Activated CD8-positive, alpha-beta memory T cell treated with anti-CD3 and anti-CD28 coated beads for 24 hours (primary cell): Measurements from ENCODE around the gene TULP4.
"Not testable (repeated sequence)": the region's sequence is repeated elsewhere in the genome, so short reads cannot be mapped to it uniquely, and the experiment has no call there.

Source experiments
- DNase-seq: peaks from one replicate; pipeline ENCODE4 v3.0.0-alpha.2; 2020

TULP4 gene

DNA sequence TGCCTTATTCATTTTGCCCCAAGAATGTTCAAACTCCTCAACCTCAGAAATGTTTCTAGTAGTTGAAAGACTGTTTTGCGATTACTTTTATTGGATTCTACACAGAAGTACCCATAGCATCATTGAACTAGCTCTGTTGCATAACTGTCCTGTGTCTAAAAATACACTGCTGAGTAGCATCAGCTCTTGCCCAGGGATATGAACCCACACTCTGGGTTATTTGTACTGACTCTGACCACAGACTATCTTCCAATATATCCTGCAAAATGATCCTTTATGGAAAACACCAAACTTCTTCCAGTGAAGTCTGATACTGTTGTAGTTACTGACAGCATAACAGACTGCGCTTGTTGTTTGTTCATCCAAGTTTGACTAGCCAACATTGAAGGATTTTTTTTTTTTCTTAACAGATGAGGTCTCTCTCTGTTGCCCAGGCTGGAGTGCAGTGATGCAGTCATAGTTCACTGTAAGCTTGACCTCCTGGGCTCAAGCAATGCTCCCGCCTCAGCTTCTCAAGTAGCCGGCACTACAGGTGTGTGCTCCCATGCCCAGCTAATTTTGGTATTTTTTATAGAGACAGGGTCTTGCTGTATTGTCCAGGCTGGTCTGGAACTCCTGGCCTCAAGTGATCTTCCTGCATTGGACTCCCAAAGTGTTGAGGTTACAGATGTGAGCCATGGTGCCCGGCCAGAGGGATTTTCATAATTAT is 49.9 kb downstream of the TULP4 start:
- no peak for DNase-seq

DNA sequence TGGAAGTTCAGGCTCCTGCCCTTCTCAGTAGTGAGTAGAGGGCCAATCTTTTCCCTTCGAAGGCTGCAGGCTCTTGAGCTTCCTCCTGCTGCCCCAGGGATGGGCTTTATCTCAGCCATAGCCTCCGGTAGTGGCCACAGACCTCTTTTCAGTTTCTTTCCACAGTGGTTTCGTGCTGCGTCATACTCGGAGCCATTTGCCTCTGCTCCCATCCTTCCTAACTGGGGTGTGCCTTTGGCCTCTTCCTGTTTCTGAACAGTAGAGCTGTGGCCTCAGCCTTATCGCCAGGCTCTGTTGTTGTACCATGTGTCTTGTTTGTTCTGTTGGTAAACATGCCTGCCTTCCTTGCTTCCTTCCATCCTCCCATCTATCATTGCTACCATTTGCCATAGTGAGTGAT is 54.1 kb downstream of the TULP4 start:
- no peak for DNase-seq

DNA sequence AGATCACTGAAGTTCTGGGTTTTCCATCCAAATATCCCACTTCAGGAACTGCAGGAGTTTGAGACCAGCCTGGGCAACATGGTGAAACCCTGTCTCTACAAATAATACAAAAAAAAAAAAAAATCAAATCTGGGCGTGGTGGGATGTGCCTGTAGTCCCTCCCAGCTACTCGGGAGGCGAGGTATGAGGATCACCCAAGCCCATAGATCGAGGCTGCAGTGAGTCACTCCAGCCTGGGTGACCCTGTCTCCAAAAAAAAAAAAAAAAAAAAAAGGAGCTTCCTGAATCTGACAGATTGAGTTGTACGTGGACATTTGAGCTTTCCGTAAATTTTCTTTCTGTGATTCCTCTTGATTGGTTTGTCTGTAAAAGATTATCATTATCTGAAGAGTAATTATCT is 55.6 kb downstream of the TULP4 start:
- DNase-seq: no peak

DNA sequence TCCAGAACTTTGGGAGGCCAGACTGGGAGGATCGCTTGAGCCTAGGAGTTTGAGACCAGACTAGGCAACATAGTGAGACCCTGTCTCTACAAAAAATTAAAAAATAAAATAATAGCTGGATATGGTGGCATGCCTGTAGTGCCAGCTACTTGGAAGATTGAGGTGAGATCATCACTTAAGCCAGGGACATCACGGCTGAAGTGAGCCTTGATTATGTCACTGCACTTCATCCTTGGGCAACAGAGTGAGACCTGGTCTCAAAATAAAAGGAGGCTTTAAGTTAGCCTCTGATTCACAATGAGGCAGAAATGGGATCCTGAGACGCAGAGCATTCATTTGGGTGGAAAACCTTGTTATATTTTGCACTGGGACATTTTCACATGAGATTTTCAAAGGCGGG is 57.0 kb downstream of the TULP4 start:
- DNase-seq: no peak

DNA sequence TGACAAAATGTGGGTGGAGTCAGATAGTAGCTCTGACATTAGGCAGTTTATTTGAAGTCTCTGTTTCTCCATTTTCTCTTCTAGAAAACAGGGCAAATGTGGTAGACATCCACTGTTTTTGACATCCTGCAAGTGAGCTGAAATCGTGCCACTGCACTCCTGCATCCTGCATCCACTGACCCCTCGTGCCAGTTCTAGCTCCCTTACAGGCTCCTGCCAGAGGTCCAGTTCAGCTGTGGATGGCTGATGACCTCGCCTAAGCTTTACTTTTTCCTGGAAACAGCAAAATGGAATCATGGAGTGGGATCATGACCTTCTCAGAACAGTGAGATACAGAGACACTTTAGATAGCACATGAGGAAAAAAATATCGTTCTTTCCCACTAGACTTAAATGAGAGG is 58.5 kb downstream of the TULP4 start:
- no peak for DNase-seq

DNA sequence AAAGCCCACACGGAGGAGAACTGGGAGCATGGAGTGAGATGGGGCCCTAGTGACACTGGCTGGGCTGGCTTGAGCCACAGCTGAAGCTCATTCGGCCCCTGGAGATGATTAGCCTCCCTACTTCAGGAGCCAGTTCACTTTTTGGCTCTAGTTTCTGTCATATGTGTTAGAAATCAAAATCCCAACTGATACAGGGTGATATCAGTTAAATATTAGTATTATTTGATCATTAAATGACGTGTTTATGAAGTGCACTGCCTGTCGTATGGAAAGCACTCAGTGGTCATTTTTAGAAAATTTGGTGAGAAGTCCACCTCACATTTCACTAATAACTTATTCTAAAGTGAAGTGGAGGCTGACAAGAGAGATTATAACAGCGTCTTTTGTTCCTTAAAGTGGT is 59.0 kb downstream of the TULP4 start:
- DNase-seq: no peak

DNA sequence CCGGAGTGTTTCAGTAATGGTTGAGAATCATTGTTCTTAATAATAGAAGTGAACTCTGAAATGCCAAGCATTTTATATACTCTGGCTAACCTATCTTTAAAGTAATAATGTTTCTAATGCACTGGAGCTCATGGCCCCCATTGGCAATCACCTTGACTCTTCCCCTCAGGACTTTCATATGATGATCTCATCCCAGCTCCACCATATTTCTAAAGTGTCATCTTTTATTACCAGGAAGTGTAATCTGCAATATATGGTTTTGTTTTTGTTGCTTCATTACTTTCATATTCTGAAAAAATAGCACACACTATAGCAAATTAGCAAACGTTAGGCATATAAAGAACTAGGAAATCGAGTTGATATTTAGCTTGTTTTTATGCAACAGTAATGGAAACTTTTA is 60.3 kb downstream of the TULP4 start:
- DNase-seq: no peak

DNA sequence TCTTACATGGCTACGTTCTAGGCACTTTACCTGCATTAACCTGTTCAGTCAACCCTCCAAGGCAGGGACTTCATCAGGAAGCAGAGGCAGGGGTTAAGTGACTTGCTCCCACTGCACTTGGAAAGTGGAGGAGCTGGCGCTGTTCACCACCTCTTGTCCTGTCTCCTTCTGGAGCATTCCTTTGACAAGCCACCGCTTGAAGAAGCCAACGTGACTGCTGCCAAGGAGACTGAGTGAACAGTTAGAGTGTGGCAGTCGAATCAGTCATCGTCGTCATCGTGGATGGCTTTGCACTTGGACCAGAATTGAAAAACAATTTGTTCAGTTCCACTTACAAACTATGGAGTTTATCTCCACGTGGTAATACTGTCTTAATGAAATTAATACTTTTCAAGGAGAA is 60.9 kb downstream of the TULP4 start:
- DNase-seq: no peak

DNA sequence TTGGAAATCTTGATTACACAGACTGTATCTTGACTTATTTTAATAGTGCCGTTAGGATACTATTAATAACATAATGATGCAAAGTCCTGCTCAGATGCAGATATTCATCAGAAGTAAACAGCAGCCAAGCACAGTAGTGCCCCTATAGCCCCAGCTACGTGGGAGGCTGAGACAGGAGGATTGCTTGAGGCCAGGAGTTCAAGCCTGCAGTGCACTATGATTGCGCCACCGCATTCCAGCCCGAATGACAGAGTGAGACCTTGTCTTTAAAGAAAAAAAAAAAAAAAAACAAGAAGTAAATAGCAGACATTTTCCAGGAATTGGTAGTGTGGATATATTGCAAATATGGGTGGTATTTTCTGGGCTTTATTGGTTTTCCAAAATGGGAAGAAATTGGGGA is 61.8 kb downstream of the TULP4 start:
- DNase-seq: no peak

DNA sequence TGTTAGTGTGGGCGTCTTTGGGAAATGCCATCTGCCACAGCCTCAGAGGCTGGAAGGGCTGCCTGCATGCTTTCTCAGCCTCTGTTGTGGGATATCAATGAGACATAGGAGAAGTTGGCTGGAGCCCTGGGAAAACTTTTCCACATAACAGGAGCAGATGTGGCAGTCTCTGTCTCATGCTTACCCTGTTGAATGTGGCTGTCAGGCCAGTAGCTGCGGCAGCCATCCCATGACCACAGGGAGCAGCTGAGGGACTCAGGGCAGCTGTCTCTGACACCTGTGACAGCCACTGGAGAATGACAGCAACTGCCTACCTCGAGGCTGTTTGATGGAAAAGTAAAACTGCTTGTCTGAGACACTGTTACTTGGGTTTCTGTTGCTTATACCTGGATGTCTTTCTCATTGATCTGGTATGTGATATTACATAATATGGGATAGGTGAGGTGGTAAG is 64.4 kb downstream of the TULP4 start:
- DNase-seq: no peak

DNA sequence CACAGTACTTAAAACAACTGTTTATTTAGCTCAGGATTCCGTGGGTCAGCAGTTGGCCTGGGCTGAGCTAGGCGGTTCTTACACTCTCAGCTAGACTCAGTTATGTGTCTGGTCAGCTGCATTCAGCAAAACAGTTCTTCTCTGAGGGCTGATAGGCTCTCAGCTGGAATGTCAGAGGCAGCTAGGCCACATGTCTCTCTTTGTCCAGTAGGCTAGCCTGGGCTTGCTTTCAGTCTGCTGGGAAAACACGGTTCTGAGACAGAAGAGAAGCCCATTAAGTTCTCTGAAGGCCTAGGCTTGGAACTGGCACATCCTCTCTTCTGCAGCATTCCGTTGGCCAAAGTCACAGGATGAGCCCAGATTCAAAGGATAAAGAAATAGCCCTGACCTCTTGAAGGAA is 65.6 kb downstream of the TULP4 start:
- no peak for DNase-seq

DNA sequence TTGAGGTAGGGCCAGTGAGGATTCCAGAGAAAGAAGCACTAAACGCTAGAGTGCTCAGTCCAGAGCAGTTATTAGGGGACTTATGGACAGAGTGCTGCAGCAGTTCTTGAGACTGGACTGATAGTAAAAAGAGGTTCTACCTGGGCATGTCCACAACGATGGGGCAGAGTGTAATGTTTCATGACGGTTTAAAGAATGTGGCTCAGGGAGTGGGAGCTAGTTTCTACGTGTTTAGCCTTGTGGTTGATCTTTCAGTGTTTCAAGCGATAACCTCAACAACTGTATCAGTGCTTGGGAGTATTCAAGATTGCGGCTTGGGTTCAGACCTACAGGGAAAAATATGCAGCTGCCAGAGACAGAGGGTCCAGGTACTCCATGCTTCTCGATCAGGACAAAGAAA is 67.1 kb downstream of the TULP4 start:
- no peak for DNase-seq

DNA sequence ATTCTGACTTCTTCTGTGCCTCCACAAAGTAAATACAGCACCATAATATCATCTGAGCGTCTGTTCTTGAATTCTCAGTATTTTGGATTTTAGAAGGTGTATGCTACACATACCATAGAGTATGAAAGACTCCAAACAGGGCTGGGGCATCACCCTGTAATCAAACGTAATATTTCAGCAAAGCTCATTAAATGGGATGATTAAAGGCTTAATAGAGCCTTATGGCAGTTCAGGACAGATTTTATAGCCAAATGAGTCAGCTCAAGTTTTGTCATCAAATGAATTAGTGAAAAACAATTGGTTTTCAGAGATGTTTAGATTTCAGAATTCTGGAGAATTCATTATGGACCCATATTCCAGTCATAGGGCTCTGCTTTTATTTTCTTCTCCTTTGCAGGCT is 68.9 kb downstream of the TULP4 start:
- no peak for DNase-seq

DNA sequence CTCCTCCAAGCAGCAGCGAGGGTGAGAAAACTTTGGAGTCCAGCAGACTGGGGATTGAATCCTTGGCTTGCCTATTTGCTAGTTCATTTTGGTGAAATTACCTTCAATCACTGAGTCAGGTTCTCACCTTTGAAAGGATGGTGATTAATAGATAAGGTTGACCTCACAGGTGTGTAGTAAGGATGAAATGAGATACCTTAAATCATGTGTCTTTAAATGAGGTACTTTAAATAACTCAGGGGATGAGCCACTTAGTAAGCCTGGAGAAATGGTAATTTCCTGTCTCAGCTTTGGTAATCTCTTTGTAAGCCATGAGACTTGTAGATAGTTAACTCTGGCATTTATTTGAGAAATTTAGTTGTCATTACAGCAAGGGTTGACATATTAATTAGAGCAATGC is 70.2 kb downstream of the TULP4 start:
- DNase-seq: no peak

DNA sequence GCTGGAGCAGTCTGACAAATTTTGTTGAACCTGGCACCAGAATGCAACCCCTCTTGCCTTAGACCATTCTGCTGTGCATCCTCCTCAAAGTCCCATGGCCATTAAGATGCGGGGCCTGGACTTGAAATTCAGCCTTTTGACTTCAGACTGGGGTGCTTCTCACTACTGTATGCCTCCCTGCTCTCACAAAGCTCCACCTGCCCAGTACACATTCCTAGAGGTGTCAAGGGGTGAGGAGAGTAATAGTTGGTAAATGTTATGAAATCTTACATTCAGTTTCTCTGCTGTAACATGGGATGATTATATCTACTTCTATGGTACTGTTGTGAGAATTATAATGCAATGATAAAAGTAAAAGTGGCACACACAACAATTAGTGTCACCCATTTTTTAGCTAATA is 70.8 kb downstream of the TULP4 start:
- no peak for DNase-seq

DNA sequence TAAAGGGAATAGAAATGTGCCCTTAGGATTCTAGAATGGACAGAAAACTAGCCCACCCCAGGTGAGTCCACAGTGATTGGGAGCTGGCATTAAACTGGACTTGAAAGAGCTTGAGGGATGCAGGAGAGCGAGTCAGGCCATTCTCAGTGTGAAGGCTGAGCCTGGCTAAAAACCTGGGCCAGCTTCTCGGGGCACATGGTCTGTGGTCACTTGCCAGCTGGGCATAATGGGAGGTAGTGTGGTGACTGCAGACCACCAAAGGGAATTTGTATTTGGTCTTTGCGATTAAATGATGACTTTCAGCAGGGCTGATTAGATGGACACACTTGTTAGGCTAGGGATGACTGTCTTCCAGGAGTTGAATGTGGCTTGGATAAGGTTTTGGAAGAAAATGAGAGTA is 71.3 kb downstream of the TULP4 start:
- no peak for DNase-seq

DNA sequence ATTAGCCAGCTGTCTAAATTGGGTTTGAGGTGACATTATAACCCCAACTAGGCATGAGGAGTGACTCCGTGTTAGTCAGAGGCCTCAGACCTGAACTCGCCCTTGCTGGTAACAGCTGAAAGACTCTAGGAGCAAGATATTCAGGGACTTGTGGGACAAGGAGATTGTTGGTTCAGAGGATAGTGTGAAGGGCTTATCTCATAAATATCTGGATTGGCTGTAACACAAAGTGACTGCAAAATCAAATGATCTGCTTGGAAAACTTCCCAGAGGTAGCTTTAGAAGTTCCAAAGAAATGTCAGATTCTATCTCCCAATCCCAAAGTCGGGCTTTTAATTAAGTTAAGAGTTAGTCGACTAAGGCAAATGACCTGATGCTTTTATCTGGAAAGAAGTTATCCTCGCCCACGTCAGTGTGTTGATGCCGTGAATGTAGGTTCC is 72.4 kb downstream of the TULP4 start:
- no peak for DNase-seq

DNA sequence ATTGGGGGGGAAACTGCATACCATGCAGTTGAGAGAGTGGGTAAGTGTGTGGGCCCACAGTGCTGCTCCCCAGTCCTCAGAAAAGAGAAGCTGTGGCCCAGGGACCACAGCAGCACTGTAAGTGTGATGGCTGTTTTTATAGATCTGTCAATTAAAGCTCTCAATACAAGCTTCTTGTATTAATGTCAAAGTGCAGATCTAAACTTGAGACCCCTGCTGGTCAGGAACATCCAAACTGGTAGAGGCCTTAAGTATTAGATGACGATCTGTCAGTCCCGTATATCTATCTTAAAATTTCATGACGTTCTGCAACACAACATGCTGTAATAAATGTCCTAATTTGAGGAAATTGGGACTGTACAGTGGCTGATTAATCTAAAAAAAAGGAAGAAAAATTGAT is 74.8 kb downstream of the TULP4 start:
- DNase-seq: no peak

DNA sequence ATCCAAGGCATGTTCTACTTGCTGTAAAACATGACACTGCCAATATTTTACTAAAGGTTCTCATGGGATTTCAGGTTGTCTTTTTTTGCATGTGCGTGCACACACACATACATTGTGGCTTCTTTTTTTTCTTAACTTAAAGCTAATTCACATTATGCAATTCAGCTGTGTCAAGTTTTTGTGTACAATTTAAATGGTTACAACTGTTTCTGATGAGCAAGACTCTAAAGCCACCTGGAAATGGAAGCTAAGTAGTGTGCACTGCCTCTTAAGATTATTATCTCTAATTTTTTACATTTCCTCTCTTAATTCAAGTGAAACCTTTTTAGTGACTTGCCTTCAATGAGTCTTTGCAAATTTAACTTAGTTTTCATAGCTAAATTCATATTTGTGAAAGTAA is 75.3 kb downstream of the TULP4 start:
- no peak for DNase-seq

DNA sequence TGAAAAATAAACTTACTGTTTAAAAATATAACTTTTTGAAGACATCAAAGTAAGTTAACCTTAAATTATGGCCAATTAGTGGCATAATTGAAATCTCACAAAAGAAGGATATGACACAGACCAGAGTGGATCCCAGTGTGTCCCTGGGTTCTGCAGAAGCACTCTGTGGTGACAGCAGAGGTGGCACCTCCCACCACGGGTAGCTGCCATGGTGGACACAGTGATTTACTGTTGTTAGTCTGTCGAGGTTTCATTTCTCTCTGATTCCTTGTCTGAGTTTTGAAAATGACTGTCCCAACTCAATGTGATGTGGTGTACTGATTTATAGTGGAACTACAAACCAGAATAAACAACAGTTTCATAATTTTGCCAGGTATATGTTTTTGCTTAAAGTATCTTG is 76.5 kb downstream of the TULP4 start:
- no peak for DNase-seq

DNA sequence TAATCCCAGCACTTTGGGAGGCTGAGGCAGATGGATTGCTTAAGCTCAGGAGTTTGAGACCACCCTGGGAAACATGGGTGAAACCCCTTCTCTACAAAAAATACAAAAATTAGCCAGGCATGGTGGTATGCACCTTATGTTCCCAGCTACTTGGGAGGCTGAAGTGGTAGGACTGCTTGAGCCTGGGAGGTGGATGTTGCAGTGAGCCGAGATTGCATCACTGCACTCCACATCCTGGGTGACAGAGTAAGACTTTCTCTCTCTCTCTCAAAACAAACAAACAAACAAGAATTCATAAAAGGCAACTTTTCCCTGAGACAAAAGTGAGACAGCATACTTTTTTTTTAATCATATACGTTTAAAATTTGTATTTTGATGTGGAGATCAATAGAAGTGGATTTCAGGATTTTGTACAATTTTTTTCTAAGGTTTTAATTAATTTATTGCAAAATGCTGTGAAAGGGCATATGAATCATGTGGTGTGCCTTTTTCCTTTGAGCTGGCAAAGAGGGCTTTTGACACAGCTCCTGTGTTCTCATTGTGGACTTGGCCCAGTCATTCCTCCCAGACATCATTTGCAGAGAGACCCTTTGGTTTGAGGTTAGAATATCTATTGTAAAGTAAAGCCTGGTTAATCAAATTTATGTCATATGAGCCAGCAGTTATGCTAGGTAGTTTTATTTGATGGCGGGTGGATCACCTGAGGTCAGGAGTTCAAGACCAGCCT is 77.1 kb downstream of the TULP4 start:
- DNase-seq: no peak

DNA sequence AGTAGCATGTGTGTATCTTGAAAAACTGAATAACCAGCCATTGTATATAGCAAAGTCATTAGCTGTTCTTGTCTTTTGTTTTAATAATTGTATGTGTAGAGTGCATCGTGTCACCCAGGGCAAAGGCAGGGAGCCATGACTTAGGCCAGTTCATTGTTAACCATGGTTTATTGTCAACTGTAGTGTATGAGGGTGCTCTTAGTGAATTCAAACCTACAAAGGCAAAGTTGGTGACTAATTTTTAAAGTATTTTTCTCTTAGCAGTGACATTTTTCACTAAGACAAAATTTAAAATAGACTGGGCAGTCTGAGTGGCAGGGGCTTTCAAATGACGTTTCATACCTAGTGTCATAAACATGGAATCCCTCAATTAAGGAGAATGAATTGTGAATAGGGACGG is 79.0 kb downstream of the TULP4 start:
- DNase-seq: no peak

DNA sequence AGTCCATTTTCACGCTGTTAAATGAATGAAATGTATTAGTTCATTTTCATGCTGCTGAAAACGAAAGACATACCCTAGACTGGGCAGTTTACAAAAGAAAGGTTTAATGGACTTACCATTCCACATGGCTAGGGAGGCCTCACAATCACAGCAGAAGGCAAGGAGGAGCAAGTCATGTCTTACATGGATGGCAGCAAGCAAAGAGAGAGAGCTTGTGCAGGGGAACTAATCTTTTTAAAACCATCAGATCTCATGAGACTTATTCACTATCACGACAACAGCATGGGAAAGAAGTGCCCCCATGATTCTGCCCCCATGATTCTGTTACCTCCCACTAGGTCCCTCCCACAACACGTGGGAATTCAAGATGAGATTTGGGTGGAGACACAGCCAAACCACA is 79.7 kb downstream of the TULP4 start:
- DNase-seq: not testable (repeated sequence)

DNA sequence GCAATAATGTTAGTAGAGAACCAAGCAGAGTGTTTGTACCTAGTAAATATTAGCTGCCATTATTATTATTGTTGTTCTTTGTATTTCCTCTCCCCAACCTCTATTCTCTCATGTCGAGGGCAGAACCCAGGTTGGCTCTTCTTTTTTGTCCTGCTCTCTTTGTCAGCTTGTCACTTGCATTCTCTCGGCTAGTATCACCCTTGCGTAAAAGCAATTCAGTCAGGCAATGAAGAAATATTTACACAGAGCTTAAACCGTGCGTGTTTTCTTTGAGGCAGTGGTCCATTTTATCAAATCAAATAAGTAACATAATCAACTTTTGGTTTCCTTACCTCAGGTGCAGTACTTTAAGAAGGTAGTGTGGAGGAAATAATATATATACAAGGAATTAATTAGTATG is 83.9 kb downstream of the TULP4 start:
- no peak for DNase-seq

DNA sequence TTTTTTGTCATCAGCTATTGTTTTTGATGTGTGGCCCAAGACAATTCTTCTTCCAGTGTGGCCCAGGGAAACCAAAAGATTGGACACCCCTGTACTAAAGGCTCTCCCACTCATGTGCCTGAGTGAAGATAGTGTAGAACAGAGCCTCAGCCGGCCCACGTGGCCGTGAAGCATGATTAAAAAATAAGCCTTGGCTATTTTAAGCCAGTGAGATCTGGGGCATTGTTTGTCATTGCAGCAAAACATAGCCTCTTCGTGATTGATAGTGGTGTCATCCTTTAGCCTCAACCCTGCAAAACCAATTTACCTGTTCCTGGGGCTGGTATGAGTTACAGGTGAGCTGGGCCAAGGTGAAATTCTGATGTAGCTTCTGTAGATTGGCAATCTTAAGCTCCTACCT is 85.3 kb downstream of the TULP4 start:
- DNase-seq: no peak
